Transverse colon (tissue), 4 donors: ENCODE data around the gene HDAC4.

Experiments used
- CTCF ChIP-seq, 5 experiments: fragments of 200-600 bp in 3 of 5; fragments of 450-650 bp in 2 of 5; sonication (generic) in 3 of 5; IDR thresholded peaks; 1 replicate in 2 of 5; 2 replicates in 3 of 5; pipeline ENCODE4 v1.5.1; 2016 to 2017; ENCODE audit warnings: antibody characterized with exemption in 5 of 5, inconsistent platforms in 3 of 5, mild to moderate bottlenecking in 2 of 5, moderate library complexity in 1 of 5
- EP300 ChIP-seq: sonication (generic); formaldehyde crosslinking; IDR thresholded peaks from one replicate; pipeline ENCODE4 v1.6.1; 2017; ENCODE audit warnings: antibody characterized with exemption, low read depth
- POLR2A ChIP-seq: fragments of 450-650 bp; IDR thresholded peaks from one replicate; pipeline ENCODE4 v1.6.1; 2016; ENCODE audit warnings: antibody characterized with exemption, mild to moderate bottlenecking, moderate library complexity
- POLR2AphosphoS5 ChIP-seq, 3 donors: sonication (generic); formaldehyde crosslinking; IDR thresholded peaks; one replicate each; pipeline ENCODE4 v1.6.1; 2016; ENCODE audit warnings: antibody characterized with exemption in 3 of 3

- TF ChIP-seq CTCF (IDR thresholded peaks at IDR 0.05): no peak
- no peak for TF ChIP-seq POLR2AphosphoS5 (IDR thresholded peaks at IDR 0.05)
- no peak for TF ChIP-seq EP300
- TF ChIP-seq POLR2A: no peak
Measured at GRCh38 chr2:239082425-239082824, 318.4 kb downstream of the HDAC4 start.
